GM12873 (cell line): ENCODE data around the gene HABP4.

Experiments used
- CTCF ChIP-seq: IDR thresholded peaks from 2 replicates; pipeline ENCODE4 v1.5.1; 2012; ENCODE audit warnings: low read depth, mild to moderate bottlenecking, moderate library complexity, low read length, control low read depth; ENCODE audit not compliant: insufficient read depth; ENCODE audit errors: missing control alignments

The HABP4 gene

GRCh38 chr9:96437454-96437853 is 12.5 kb upstream of the HABP4 start:
- TF ChIP-seq CTCF, result no peak

- TF ChIP-seq CTCF, result no peak
Observed at GRCh38 chr9:96440671-96441199, 9.2 kb upstream of the HABP4 start.

GRCh38 chr9:96441798-96442445 is 8.0 kb upstream of the HABP4 start:
- peak; percentile 74 for TF ChIP-seq CTCF

GRCh38 chr9:96442491-96442890 is 7.5 kb upstream of the HABP4 start:
- TF ChIP-seq CTCF, result no peak

- TF ChIP-seq CTCF, result no peak
Observed at GRCh38 chr9:96447406-96447805, 2.6 kb upstream of the HABP4 start.

GRCh38 chr9:96448546-96449170 is 1.3 kb upstream of the HABP4 start:
- TF ChIP-seq CTCF, result no peak

GRCh38 chr9:96449523-96449844 is 485 bp upstream of the HABP4 start:
- no peak for TF ChIP-seq CTCF
